WTC11 (cell line): ENCODE results near the gene KIF19. TPM values are rescaled to one million over a fixed set of nuclear protein-coding genes. Genes with fewer than 3 reads are reported as not detected.

Source experiments
- ATAC-seq: fragments of 200-7000 bp; cut with Tn5 transposase; 2 replicates; pipeline ENCODE4 v1.10.0; 2021; ENCODE audit warnings: mild to moderate bottlenecking, moderate library complexity
- Bru-seq: library from RNA; stranded (reverse); fragments of 400-500 nt; gene quantifications from one replicate; lab custom pipeline; 2021; lab: Mats Ljungman, UMichigan
- CTCF ChIA-PET: fragments of 300-600 bp; sonication (Branson Sonifier 250); formaldehyde crosslinking; loops from one replicate; lab custom pipeline; 2021; ENCODE audit warnings: antibody characterized with exemption; lab: Charles Lee
- POLR2A ChIA-PET: fragments of 350-600 bp; sonication (Branson Sonifier 250); formaldehyde crosslinking; loops from one replicate; lab custom pipeline; 2021; ENCODE audit warnings: antibody characterized with exemption; lab: Charles Lee
- DNase-seq: peaks from one replicate; pipeline ENCODE4 v3.0.0; 2021; ENCODE audit warnings: low spot score
- H3K27ac Mint-ChIP-seq: 2 replicates; pipeline ENCODE4 v1.8.0; 2021; ENCODE audit warnings: mixed read lengths
- H3K27me3 Mint-ChIP-seq: 2 replicates; pipeline ENCODE4 v1.8.0; 2021; ENCODE audit warnings: low read depth, mild to moderate bottlenecking, moderate library complexity, mixed read lengths
- H3K36me3 Mint-ChIP-seq: 2 replicates; pipeline ENCODE4 v1.8.0; 2021; ENCODE audit warnings: mixed read lengths
- H3K4me1 Mint-ChIP-seq: 2 replicates; pipeline ENCODE4 v1.8.0; 2022; ENCODE audit warnings: mixed read lengths
- H3K4me3 Mint-ChIP-seq: 2 replicates; pipeline ENCODE4 v1.8.0; 2021; ENCODE audit warnings: mild to moderate bottlenecking, moderate library complexity, mixed read lengths
- H3K9me3 Mint-ChIP-seq: 2 replicates; pipeline ENCODE4 v1.8.0; 2021; ENCODE audit warnings: mixed read lengths
- ATF1 ChIP-seq: sonication (generic); formaldehyde crosslinking; IDR thresholded peaks from 2 replicates; pipeline ENCODE4 v1.8.1; 2023; ENCODE audit warnings: mild to moderate bottlenecking, moderate library complexity, missing genetic modification reagents
- E2F5 ChIP-seq: sonication (generic); formaldehyde crosslinking; IDR thresholded peaks from 2 replicates; pipeline ENCODE4 v1.8.1; 2022; ENCODE audit warnings: mild to moderate bottlenecking, moderate library complexity, missing genetic modification reagents
- ELF4 ChIP-seq: sonication (generic); formaldehyde crosslinking; IDR thresholded peaks from 2 replicates; pipeline ENCODE4 v1.8.1; 2022; ENCODE audit warnings: low read depth, mild to moderate bottlenecking, moderate library complexity, missing genetic modification reagents
- FOXK1 ChIP-seq: sonication (generic); formaldehyde crosslinking; IDR thresholded peaks from 2 replicates; pipeline ENCODE4 v1.8.0; 2022; ENCODE audit warnings: mild to moderate bottlenecking, moderate library complexity, missing genetic modification reagents
- GABPB1 ChIP-seq: sonication (generic); formaldehyde crosslinking; IDR thresholded peaks from 2 replicates; pipeline ENCODE4 v1.8.1; 2023; ENCODE audit warnings: mild to moderate bottlenecking, missing genetic modification reagents
- HMGA2 ChIP-seq: fragments of 250-450 bp; sonication (Bioruptor Pico); IDR thresholded peaks from 2 replicates; pipeline ENCODE4 v1.4.0; 2021; ENCODE audit warnings: mild to moderate bottlenecking, moderate library complexity
- MAX ChIP-seq: sonication (generic); formaldehyde crosslinking; IDR thresholded peaks from 2 replicates; pipeline ENCODE4 v1.8.0; 2022; ENCODE audit warnings: mild to moderate bottlenecking, missing genetic modification reagents
- MLX ChIP-seq: sonication (generic); formaldehyde crosslinking; IDR thresholded peaks from 2 replicates; pipeline ENCODE4 v1.8.1; 2023; ENCODE audit warnings: mild to moderate bottlenecking, missing genetic modification reagents, moderate library complexity
- NR3C1 ChIP-seq: sonication (generic); formaldehyde crosslinking; conservative IDR thresholded peaks from 2 replicates; pipeline ENCODE4 v1.8.1; 2023; ENCODE audit warnings: low read depth, mild to moderate bottlenecking, missing genetic modification reagents
- SMAD3 ChIP-seq: sonication (generic); formaldehyde crosslinking; IDR thresholded peaks from 2 replicates; pipeline ENCODE4 v1.8.0; 2022; ENCODE audit warnings: missing genetic modification reagents, mild to moderate bottlenecking, borderline replicate concordance
- SP1 ChIP-seq: sonication (generic); formaldehyde crosslinking; conservative IDR thresholded peaks from 2 replicates; pipeline ENCODE4 v1.8.1; 2022; ENCODE audit warnings: missing genetic modification reagents
- ZBTB21 ChIP-seq: sonication (generic); formaldehyde crosslinking; IDR thresholded peaks from 2 replicates; pipeline ENCODE4 v1.8.1; 2023; ENCODE audit warnings: mild to moderate bottlenecking, missing genetic modification reagents, borderline replicate concordance
- ZNF219 ChIP-seq: sonication (generic); formaldehyde crosslinking; IDR thresholded peaks from 2 replicates; pipeline ENCODE4 v1.8.0; 2023; ENCODE audit warnings: missing genetic modification reagents, mild to moderate bottlenecking, borderline replicate concordance
- ZNF281 ChIP-seq: sonication (generic); formaldehyde crosslinking; IDR thresholded peaks from 2 replicates; pipeline ENCODE4 v1.8.0; 2023; ENCODE audit warnings: mild to moderate bottlenecking, missing genetic modification reagents
- ZNF317 ChIP-seq: sonication (generic); formaldehyde crosslinking; IDR thresholded peaks from 2 replicates; pipeline ENCODE4 v1.8.1; 2023; ENCODE audit warnings: low read depth, mild to moderate bottlenecking, moderate library complexity, missing genetic modification reagents, borderline replicate concordance
- ZNF416 ChIP-seq: fragments of 250-450 bp; sonication (Bioruptor Pico); IDR thresholded peaks from 2 replicates; pipeline ENCODE4 v1.9.0; 2021; ENCODE audit warnings: mild to moderate bottlenecking, inconsistent platforms
- ZNF532 ChIP-seq: fragments of 250-450 bp; sonication (Bioruptor Pico); IDR thresholded peaks from 2 replicates; pipeline ENCODE4 v1.9.0; 2021; ENCODE audit warnings: mild to moderate bottlenecking, borderline replicate concordance
- long read RNA-seq, 3 experiments: library from RNA in 1 of 3; library from capped mRNA in 1 of 3; library from polyadenylated mRNA in 1 of 3; unstranded in 2 of 3; stranded (forward) in 1 of 3; transcript quantifications; one replicate each; pipeline ENCODE4 v2.0.0, GENCODE V29; 2021
- total RNA-seq: library from RNA; stranded (reverse); gene quantifications from 3 replicates; pipeline ENCODE4 v1.2.3, GENCODE V29; 2021
- TF ChIP-seq, protein P1 (sequence below): sonication (generic); formaldehyde crosslinking; IDR thresholded peaks from 2 replicates; pipeline ENCODE4 v1.8.1; 2023; ENCODE audit warnings: mild to moderate bottlenecking, moderate library complexity, missing genetic modification reagents

Gene KIF19
- total RNA-seq (0.44 to 0.80 TPM (median 0.60 TPM) in 3 replicates), Bru-seq, nascent RNA (percentile 14 among the genes with signal in this experiment)
- long read RNA-seq, experiment 1, result 0 reads
- long read RNA-seq, experiment 2, partial matches to known transcripts, result 1 of 1 reads
- long read RNA-seq, experiment 2, other reads (novel, unspliced or antisense), result 0 of 1 reads
- long read RNA-seq, experiment 3, result 0 reads

DNA sequence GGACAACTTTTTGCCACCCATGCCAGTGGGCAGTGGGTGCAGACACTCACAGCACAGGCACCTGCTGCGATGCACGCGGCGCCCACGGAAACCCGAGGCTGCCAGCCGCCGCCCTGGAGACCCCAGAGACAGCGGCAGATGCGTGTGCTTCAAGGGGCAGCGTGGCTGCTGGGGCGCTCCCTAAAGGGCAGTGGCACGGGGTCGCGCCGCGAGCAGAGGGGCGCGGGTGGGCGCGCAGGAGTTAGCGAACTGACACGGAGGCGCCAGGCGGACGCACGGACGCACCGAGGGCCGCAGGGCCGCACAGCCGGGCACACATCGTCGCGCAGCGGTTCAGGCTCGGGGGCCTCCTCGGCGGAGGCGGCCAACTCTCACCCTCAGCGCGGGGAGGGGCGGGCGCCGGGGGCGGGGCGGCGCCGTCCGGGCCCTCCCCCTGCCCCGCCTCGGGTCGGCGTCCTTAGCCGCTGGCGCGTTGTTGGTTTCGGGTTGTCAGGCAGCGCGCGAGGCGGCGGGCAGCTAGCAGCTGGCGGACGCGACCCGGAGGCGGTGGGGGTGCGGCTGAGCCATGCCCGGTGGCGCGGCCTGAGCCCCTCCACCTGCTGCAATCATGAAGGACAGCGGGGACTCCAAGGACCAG, at the start of gene KIF19:
Gene KIF19, plus strand, starts transcription at position 484 of the 637 bp plus-strand sequence. Its CDS starts 124 bp downstream, at position 608.
- H3K36me3 Mint-ChIP-seq, result no peaks in the 10 kb centered on the region
- peaks cover 49% of the 10 kb centered on the region for H3K27me3 Mint-ChIP-seq
- peak; percentile 70 for DNase-seq
- POLR2A ChIA-PET, result no interaction called here
- H3K9me3 Mint-ChIP-seq, result no peaks in the 10 kb centered on the region
- peaks cover 18% of the 10 kb centered on the region for H3K4me1 Mint-ChIP-seq
- H3K4me3 Mint-ChIP-seq, result peak within 1 kb of the TSS; percentile 63
- ATAC-seq, result peak; percentile 86
- CTCF ChIA-PET, result interaction anchor here (1.0 kb wide), 2 partner anchors 25 to 43 kb away, joined by 3 read pairs; no protein-coding TSS in a partner anchor
- H3K27ac Mint-ChIP-seq, result no peak within 1 kb of the TSS
- TF ChIP-seq ZNF317 (CRISPR knock-in tag), result no peak
- TF ChIP-seq, protein P1, sequence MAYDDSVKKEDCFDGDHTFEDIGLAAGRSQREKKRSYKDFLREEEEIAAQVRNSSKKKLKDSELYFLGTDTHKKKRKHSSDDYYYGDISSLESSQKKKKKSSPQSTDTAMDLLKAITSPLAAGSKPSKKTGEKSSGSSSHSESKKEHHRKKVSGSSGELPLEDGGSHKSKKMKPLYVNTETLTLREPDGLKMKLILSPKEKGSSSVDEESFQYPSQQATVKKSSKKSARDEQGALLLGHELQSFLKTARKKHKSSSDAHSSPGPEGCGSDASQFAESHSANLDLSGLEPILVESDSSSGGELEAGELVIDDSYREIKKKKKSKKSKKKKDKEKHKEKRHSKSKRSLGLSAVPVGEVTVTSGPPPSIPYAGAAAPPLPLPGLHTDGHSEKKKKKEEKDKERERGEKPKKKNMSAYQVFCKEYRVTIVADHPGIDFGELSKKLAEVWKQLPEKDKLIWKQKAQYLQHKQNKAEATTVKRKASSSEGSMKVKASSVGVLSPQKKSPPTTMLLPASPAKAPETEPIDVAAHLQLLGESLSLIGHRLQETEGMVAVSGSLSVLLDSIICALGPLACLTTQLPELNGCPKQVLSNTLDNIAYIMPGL (CRISPR knock-in tag), result peak; percentile 67; the same call in 1 of the 2 replicates
- peak; percentile 57; the same call in 1 of the 2 replicates for TF ChIP-seq E2F5 (CRISPR knock-in tag)
- 0 out of 2 replicates have a peak, but pooled peaks have one; percentile 21 for TF ChIP-seq MLX
- TF ChIP-seq ELF4 (CRISPR knock-in tag), result 0 out of 2 replicates have a peak, but pooled peaks have one; percentile 48
- TF ChIP-seq ATF1 (CRISPR knock-in tag), result 0 out of 2 replicates have a peak, but pooled peaks have one; percentile 39
- no peak; the same call in 1 of the 2 replicates for TF ChIP-seq MAX (CRISPR knock-in tag)
- peak; percentile 47; the same call in 1 of the 2 replicates for TF ChIP-seq SP1 (CRISPR knock-in tag)
- TF ChIP-seq FOXK1, result peak; percentile 46; the same call in 1 of the 2 replicates

DNA sequence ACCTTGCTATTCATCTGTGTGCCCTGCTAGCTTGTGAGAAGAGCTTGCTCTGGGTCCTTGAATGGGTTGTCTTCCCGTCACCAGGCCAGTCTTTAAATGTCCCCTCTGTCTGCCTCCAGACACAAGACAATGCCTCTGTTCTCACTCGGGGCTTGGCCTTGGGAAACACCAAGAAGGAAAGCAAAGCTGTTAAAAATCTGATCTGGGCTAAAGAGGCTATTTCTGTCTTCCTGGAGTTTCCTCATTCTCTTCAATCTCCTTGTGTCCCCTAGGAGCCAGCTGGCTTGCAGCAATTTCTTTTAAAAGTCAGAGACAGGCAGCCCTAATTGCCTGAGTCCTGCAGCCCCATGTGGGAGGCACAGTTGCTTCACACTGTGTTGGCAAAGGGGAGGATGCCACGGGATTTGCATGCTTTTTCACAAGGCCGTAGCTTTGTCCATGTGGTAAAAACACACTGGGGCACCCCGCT, 49.5 kb upstream of the KIF19 start:
- Mint-ChIP-seq H3K9me3 (no peaks in the 10 kb centered on the region), H3K4me3 (no peak overlapping the region), H3K27ac (no peak overlapping the region)
- DNase-seq (no peak), ATAC-seq (no peak)
- TF ChIP-seq SMAD3, result no peak
- no peak for TF ChIP-seq ZNF416 (CRISPR knock-in tag)
- TF ChIP-seq, all 79 proteins: peak for 0
- Mint-ChIP-seq H3K4me1 (peaks cover 31% of the 10 kb centered on the region), H3K27me3 (peaks cover 35% of the 10 kb centered on the region), H3K36me3 (no peaks in the 10 kb centered on the region)
- ChIA-PET POLR2A (no interaction called here), CTCF (interaction anchor here (0.8 to 2.7 kb wide), 4 partner anchors 8 to 92 kb away, joined by 3 to 13 read pairs (median 4); no protein-coding TSS in a partner anchor)

DNA sequence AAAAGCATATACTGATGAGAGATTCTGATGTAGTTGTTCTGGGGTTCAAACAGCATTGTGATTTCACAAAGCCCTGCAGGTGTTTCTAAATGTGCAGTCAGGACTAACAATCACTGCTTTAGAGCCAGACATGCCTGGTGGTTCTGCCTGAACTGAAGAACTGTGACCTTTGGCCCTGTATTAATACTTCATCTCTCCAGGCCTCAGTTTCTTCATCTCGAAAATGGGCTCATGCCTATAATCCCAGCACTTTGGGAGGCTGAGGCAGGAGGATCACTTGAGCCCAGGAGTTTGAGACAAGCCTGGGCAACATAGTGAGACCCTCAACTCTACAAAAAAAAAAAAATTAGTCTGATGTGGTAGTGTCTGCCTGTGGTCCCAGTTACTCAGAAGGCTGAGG, 48.1 kb upstream of the KIF19 start:
- CTCF ChIA-PET, result interaction anchor here (1.0 to 2.0 kb wide), 2 partner anchors 19 to 90 kb away, joined by 4 to 5 read pairs; no protein-coding TSS in a partner anchor
- H3K9me3 Mint-ChIP-seq, result no peaks in the 10 kb centered on the region
- no peak overlapping the region for H3K4me3 Mint-ChIP-seq
- peaks cover 31% of the 10 kb centered on the region for H3K27me3 Mint-ChIP-seq
- H3K27ac Mint-ChIP-seq, result no peak overlapping the region
- H3K4me1 Mint-ChIP-seq, result peaks cover 17% of the 10 kb centered on the region
- ATAC-seq, result no peak
- no peak for DNase-seq
- POLR2A ChIA-PET, result no interaction called here
- no peaks in the 10 kb centered on the region for H3K36me3 Mint-ChIP-seq
- TF ChIP-seq ZNF281 (CRISPR knock-in tag), result no peak
- TF ChIP-seq GABPB1 (CRISPR knock-in tag), result no peak
- no peak for TF ChIP-seq NR3C1
- no peak for TF ChIP-seq ZBTB21 (CRISPR knock-in tag)
- TF ChIP-seq ZNF532, result no peak
- no peak for TF ChIP-seq MLX
- no peak for TF ChIP-seq ZNF219 (CRISPR knock-in tag)
- TF ChIP-seq HMGA2 (CRISPR knock-in tag), result no peak
